ENCODE data around the gene NR1H2.
"Not testable (repeated sequence)": the region's sequence is repeated elsewhere in the genome, so short reads cannot be mapped to it uniquely, and the experiment has no call there.

NR1H2 gene

DNA sequence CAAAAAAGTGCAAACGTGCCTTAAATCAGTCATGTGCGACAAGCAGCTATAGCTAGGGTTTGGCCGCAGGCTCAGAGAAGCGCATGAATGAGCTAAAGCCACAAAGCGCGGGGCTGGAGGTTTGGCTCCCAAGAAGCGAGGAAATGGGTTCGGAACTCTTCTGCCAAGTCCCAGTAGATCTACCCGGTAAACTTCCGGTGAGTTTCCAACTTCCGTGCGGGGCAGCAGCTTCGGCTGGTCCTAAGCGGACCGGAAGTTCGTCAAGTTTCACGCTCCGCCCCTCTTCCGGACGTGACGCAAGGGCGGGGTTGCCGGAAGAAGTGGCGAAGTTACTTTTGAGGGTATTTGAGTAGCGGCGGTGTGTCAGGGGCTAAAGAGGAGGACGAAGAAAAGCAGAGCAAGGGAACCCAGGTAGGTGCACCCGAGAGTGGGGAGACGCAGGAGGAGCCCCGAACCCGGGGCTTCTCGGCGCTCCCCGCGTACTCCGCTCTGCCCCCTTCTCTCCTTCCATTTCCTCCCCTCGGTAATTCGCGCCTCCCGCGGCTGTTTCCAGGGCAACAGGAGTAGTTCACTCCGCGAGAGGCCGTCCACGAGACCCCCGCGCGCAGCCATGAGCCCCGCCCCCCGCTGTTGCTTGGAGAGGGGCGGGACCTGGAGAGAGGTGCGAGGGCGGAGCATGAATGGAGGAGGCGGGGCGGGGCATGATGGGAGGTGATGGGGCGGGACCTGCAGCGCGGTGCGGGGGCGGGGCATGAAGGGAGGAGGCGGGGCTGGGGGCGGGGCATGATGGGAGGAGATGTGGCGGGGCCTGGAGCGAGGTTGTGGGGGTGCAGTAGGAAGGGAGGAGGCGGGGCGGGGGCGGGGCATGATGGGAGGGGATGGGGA, at the start of gene NR1H2:
NR1H2 (plus strand) TSS at position 292 of the 885 bp plus-strand sequence. CDS start 1,149 bp downstream, outside the sequence.
- H3K9me3 ChIP-seq (ENCODE audit: control insufficient read depth in 1 of 2, low read length in 2 of 2), result no peaks in the 10 kb centered on the region
- H3K36me3 ChIP-seq (ENCODE audit: control insufficient read depth in 1 of 2, insufficient read depth in 2 of 2, low read length in 2 of 2), result peaks cover 35 to 41% of the 10 kb centered on the region in 2 donors
- H3K27ac ChIP-seq (ENCODE audit: low read depth, low read length), result peak within 1 kb of the TSS; percentile 99
- H3K27me3 ChIP-seq (ENCODE audit: control insufficient read depth in 1 of 2, insufficient read depth in 2 of 2, low read length in 2 of 2), result no peaks in the 10 kb centered on the region
- H3K4me3 ChIP-seq (ENCODE audit: low read depth in 1 of 2, low read length in 2 of 2), result peak within 1 kb of the TSS; percentile 88 to 92
- peak within 1 kb of the TSS; percentile 89 to 97 for H3K9ac ChIP-seq (ENCODE audit: low read depth in 1 of 2, low read length in 2 of 2)
- H3K4me1 ChIP-seq (ENCODE audit: control insufficient read depth in 1 of 2, insufficient read depth in 2 of 2, low read length in 2 of 2), result peaks cover 0 to 4% of the 10 kb centered on the region in 2 donors

DNA sequence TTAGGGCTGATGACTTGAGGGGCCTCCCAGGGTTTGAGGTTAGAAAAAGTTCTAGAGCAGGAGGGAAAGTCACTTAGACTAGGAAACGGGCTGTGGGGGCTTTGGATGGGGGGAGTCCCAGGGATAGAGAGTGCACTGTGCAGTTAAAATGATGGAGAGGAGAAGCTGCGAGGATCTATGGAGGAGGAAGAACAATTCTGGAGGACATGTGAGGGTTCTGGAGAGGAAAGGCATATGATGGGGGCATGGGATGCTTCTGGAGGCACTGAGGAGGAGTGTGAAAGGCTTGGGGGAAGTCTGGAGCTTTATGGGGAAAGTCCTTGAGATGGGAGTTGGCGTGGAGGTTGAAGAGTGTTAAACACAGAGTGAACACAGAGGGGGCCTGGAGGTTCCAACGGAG, 49.2 kb upstream of the NR1H2 start:
- H3K4me3 ChIP-seq (ENCODE audit: low read depth in 1 of 2, low read length in 2 of 2), result peak overlapping the region in 1 of 2 donors; percentile 16
- H3K4me1 ChIP-seq (ENCODE audit: control insufficient read depth in 1 of 2, insufficient read depth in 2 of 2, low read length in 2 of 2), result peaks cover 4 to 14% of the 10 kb centered on the region in 2 donors
- peaks cover 0 to 4% of the 10 kb centered on the region in 2 donors for H3K36me3 ChIP-seq (ENCODE audit: control insufficient read depth in 1 of 2, insufficient read depth in 2 of 2, low read length in 2 of 2)
- peaks cover 31 to 40% of the 10 kb centered on the region in 2 donors for H3K27me3 ChIP-seq (ENCODE audit: control insufficient read depth in 1 of 2, insufficient read depth in 2 of 2, low read length in 2 of 2)
- H3K9me3 ChIP-seq (ENCODE audit: control insufficient read depth in 1 of 2, low read length in 2 of 2), result no peaks in the 10 kb centered on the region
- H3K27ac ChIP-seq (ENCODE audit: low read depth, low read length), result no peak overlapping the region
- H3K9ac ChIP-seq (ENCODE audit: low read depth in 1 of 2, low read length in 2 of 2), result no peak overlapping the region

DNA sequence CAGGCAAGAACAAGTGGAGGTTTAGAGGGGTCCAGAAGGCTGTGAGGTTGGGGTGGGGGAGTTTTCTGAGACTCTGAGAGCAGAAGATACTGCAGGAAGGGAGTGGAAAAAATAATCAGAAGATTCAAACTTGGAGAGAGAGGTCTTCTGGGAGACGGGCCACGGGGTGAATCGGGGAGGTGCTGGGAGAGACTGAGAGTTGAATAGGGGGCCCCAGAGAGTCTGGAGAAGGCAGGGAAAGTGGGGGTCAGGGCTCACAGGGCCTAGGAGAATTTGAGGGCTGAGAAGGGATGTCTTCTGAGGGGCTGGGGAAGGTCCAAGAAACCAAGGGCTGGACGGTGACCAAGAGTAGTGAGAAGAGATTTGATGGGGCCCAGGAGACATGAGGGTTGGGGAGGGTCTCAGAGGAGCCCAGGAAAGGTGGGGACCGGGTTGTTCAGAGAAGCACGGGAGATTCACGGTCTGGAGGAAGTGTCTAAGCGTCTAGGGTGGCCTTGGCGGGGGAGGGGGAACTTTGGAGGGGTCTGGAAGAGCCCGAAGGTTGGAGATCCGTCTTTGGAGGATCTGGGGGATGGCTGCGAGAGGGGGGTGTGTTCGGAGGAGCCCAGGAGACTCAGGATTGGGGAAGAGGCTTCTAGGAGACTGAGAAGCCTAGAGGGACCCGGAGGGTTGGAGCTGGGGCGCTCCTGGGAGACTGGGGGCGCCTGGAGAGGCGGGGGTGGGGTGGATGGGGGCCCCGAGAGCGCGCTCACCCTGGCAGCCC, 48.6 kb upstream of the NR1H2 start:
- Histone ChIP-seq H3K4me3 (ENCODE audit: low read depth in 1 of 2, low read length in 2 of 2) (peak overlapping the region in 1 of 2 donors; percentile 16), H3K27me3 (ENCODE audit: control insufficient read depth in 1 of 2, insufficient read depth in 2 of 2, low read length in 2 of 2) (peaks cover 35 to 46% of the 10 kb centered on the region in 2 donors)

DNA sequence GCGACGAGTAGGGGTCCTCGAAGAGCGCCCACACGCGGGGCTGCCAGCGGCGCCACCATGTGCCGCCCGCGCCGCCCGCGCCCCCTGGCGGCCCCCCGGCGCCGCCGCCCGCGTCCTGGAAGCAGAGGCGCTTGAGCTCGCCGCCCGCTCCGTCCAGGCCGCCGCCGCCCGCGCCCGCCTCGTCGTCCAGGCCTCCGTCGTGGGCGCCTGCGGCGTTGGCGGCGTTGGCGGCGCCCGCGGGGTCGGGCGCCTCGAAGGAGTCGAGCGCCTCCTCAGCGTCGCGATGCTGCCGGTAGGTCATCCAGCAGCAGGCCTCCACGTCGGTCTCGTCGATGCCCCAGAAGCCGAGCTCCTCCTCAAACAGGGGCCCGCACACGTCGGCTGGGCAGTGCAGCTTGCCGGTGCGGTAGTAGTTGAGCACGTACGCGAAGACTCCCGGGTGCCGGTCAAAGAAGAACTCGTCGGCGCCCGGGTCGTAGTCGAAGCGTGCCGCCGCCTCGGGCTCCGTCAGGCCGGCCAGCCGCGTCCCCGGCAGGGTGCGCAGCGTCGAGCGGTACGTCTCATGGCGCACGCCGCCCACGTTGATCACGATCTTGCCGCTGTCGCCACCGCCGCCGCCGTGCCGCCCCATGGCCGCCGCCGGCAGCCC, 47.9 kb upstream of the NR1H2 start:
- H3K4me3 ChIP-seq (ENCODE audit: low read depth in 1 of 2, low read length in 2 of 2), result peak overlapping the region; percentile 35 to 36
- H3K27me3 ChIP-seq (ENCODE audit: control insufficient read depth in 1 of 2, insufficient read depth in 2 of 2, low read length in 2 of 2), result peaks cover 35 to 49% of the 10 kb centered on the region in 2 donors
- H3K27ac ChIP-seq (ENCODE audit: low read depth, low read length), result no peak overlapping the region

More for the DNA sequence above, 48.6 kb upstream of the NR1H2 start:
- Histone ChIP-seq H3K36me3 (ENCODE audit: control insufficient read depth in 1 of 2, insufficient read depth in 2 of 2, low read length in 2 of 2) (peaks cover 0 to 4% of the 10 kb centered on the region in 2 donors), H3K27ac (ENCODE audit: low read depth, low read length) (no peak overlapping the region), H3K9ac (ENCODE audit: low read depth in 1 of 2, low read length in 2 of 2) (no peak overlapping the region), H3K4me1 (ENCODE audit: control insufficient read depth in 1 of 2, insufficient read depth in 2 of 2, low read length in 2 of 2) (peaks cover 4 to 14% of the 10 kb centered on the region in 2 donors), H3K9me3 (ENCODE audit: control insufficient read depth in 1 of 2, low read length in 2 of 2) (no peaks in the 10 kb centered on the region)

DNA sequence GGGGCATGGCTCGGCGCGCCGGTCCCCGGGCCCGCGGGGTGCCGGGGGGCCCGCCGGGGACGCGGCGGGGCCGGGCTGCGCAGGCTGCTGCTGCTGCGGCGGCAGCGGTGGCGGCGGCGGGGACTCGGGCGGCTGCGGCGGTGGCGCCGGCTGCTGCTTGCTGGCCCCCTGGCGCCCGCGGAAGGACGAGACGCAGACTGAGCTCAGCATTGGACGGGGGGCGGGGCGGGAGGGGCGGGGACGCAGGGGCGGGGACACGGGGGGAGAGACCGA, 47.4 kb upstream of the NR1H2 start:
- no peak overlapping the region for H3K9ac ChIP-seq (ENCODE audit: low read depth in 1 of 2, low read length in 2 of 2)
- peaks cover 35 to 49% of the 10 kb centered on the region in 2 donors for H3K27me3 ChIP-seq (ENCODE audit: control insufficient read depth in 1 of 2, insufficient read depth in 2 of 2, low read length in 2 of 2)
- H3K27ac ChIP-seq (ENCODE audit: low read depth, low read length), result no peak overlapping the region
- peaks cover 10 to 20% of the 10 kb centered on the region in 2 donors for H3K4me1 ChIP-seq (ENCODE audit: control insufficient read depth in 1 of 2, insufficient read depth in 2 of 2, low read length in 2 of 2)
- H3K9me3 ChIP-seq (ENCODE audit: control insufficient read depth in 1 of 2, low read length in 2 of 2), result no peaks in the 10 kb centered on the region
- no peaks in the 10 kb centered on the region for H3K36me3 ChIP-seq (ENCODE audit: control insufficient read depth in 1 of 2, insufficient read depth in 2 of 2, low read length in 2 of 2)
- peak overlapping the region in 1 of 2 donors; percentile 36 for H3K4me3 ChIP-seq (ENCODE audit: low read depth in 1 of 2, low read length in 2 of 2)

More for the DNA sequence above, 47.9 kb upstream of the NR1H2 start:
- Histone ChIP-seq H3K4me1 (ENCODE audit: control insufficient read depth in 1 of 2, insufficient read depth in 2 of 2, low read length in 2 of 2) (peaks cover 10 to 17% of the 10 kb centered on the region in 2 donors), H3K9me3 (ENCODE audit: control insufficient read depth in 1 of 2, low read length in 2 of 2) (no peaks in the 10 kb centered on the region), H3K36me3 (ENCODE audit: control insufficient read depth in 1 of 2, insufficient read depth in 2 of 2, low read length in 2 of 2) (peaks cover 0 to 4% of the 10 kb centered on the region in 2 donors), H3K9ac (ENCODE audit: low read depth in 1 of 2, low read length in 2 of 2) (no peak overlapping the region)

DNA sequence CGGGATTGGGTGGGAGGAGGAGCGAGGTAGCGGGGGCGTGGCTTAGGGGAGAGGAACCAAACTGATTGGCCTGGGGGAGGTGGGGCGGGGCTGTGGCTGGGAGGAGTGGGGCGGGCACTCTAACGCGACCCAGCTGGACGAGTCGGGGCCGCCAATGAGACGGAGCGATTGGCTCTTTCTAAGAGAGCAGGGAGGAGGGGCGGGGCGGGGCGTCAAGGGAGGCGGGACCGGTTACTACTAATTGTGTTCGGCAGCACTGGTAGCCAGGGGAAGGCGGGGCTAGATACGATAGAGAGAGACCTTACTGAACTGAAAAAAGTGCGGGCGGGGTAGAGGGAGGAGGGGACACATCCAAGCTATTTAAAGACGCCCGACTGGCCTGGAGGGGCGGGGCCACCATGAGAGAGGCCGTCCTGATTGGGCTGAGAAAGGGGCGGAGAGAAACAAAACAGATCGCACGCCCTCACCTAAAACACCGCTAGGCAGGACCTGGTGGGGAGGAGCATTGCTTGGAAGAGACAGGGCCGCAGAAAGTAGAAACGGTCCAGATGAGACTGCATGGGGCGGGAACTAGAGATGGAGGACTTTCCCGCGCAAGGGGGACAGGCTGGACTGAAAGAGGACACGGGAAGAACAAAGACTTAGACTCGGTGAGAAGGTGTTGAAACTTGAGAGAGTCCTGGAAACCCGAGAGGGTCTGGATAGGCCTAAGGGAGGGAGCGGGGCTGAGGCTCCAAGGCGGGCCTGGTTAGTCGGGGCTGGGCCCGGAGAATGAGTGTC, 46.9 kb upstream of the NR1H2 start, which contains the start of gene KCNC3:
KCNC3 (minus strand) TSS at position 232 of the 780 bp plus-strand sequence. CDS start 295 bp downstream, outside the sequence.
- Histone ChIP-seq H3K9me3 (ENCODE audit: control insufficient read depth in 1 of 2, low read length in 2 of 2) (no peaks in the 10 kb centered on the region), H3K27ac (ENCODE audit: low read depth, low read length) (peak within 1 kb of the TSS; percentile 32), H3K27me3 (ENCODE audit: control insufficient read depth in 1 of 2, insufficient read depth in 2 of 2, low read length in 2 of 2) (peaks cover 35 to 52% of the 10 kb centered on the region in 2 donors), H3K9ac (ENCODE audit: low read depth in 1 of 2, low read length in 2 of 2) (no peak within 1 kb of the TSS), H3K4me3 (ENCODE audit: low read depth in 1 of 2, low read length in 2 of 2) (peak within 1 kb of the TSS; percentile 35 to 58), H3K36me3 (ENCODE audit: control insufficient read depth in 1 of 2, insufficient read depth in 2 of 2, low read length in 2 of 2) (no peaks in the 10 kb centered on the region), H3K4me1 (ENCODE audit: control insufficient read depth in 1 of 2, insufficient read depth in 2 of 2, low read length in 2 of 2) (peaks cover 10 to 25% of the 10 kb centered on the region in 2 donors)

DNA sequence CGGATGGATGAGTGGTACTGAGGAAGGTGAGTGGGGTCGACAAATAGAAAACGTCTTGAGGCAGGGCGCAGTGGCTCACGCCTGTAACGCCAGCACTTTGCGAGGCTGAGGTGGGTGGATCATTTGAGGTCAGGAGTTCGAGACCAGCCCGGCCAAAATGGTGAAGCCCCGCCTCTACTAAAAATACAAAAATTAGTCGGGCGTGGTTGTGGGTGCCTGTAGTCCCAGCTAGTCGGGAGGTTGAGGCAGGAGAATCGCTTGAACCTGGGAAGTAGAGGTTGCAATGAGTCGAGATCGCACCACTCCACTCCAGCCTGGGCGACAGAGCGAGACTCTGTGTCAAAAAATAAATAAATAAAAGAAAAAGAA, 46.3 kb upstream of the NR1H2 start:
- H3K9me3 ChIP-seq (ENCODE audit: control insufficient read depth in 1 of 2, low read length in 2 of 2); H3K9ac ChIP-seq (ENCODE audit: low read depth in 1 of 2, low read length in 2 of 2); H3K36me3 ChIP-seq (ENCODE audit: control insufficient read depth in 1 of 2, insufficient read depth in 2 of 2, low read length in 2 of 2): not testable (repeated sequence)
- peaks cover 37 to 52% of the 10 kb centered on the region in 2 donors for H3K27me3 ChIP-seq (ENCODE audit: control insufficient read depth in 1 of 2, insufficient read depth in 2 of 2, low read length in 2 of 2)
- peak overlapping the region in 1 of 2 donors; percentile 58 for H3K4me3 ChIP-seq (ENCODE audit: low read depth in 1 of 2, low read length in 2 of 2)
- H3K27ac ChIP-seq (ENCODE audit: low read depth, low read length), result peak overlapping the region; percentile 32
- H3K4me1 ChIP-seq (ENCODE audit: control insufficient read depth in 1 of 2, insufficient read depth in 2 of 2, low read length in 2 of 2), result peaks cover 10 to 25% of the 10 kb centered on the region in 2 donors

DNA sequence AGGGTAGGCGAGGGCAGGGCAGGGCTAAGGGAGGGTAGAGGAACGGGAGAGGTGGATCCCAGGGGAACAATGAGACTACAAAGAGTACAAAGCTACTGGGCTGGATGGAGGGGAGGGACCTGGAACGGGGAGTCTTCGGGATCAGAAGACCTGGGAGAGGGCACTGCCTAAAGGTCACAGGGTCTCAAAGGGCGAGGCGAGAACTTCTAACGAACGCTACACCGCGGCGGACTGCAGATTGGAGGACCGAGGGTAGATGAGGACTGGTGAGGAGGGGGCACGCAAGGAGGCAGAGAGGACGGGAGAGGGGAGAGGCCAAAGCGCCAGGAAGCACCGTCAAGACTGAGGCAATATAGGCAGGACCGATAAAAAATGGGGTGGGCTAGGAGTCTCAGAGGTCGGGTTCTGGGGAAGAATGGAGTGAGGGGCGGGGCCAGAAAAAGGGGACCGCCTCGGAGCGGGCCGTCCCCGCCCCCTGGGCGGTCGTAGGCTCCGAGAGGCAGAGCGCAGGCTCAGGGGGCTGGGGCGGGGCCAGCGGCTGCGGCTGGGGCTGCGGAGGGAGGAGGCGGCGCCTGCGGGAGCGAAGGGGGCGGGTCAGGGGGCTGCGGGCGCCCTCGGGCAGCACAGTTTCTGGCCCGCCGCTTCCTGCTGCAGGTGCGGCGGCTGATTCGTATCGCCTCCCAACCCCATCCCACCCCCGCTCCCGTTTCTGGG, 45.7 kb upstream of the NR1H2 start:
- no peaks in the 10 kb centered on the region for H3K36me3 ChIP-seq (ENCODE audit: control insufficient read depth in 1 of 2, insufficient read depth in 2 of 2, low read length in 2 of 2)
- no peak overlapping the region for H3K27ac ChIP-seq (ENCODE audit: low read depth, low read length)
- H3K9ac ChIP-seq (ENCODE audit: low read depth in 1 of 2, low read length in 2 of 2), result no peak overlapping the region
- peaks cover 41 to 52% of the 10 kb centered on the region in 2 donors for H3K27me3 ChIP-seq (ENCODE audit: control insufficient read depth in 1 of 2, insufficient read depth in 2 of 2, low read length in 2 of 2)
- H3K4me3 ChIP-seq (ENCODE audit: low read depth in 1 of 2, low read length in 2 of 2), result peak overlapping the region; percentile 4 to 46
- no peaks in the 10 kb centered on the region for H3K9me3 ChIP-seq (ENCODE audit: control insufficient read depth in 1 of 2, low read length in 2 of 2)
- H3K4me1 ChIP-seq (ENCODE audit: control insufficient read depth in 1 of 2, insufficient read depth in 2 of 2, low read length in 2 of 2), result peaks cover 10 to 25% of the 10 kb centered on the region in 2 donors
